ENCODE measurements around the gene GPR32.
"Not testable (repeated sequence)": the region's sequence is repeated elsewhere in the genome, so short reads cannot be mapped to it uniquely, and the experiment has no call there.

GPR32 gene

DNA sequence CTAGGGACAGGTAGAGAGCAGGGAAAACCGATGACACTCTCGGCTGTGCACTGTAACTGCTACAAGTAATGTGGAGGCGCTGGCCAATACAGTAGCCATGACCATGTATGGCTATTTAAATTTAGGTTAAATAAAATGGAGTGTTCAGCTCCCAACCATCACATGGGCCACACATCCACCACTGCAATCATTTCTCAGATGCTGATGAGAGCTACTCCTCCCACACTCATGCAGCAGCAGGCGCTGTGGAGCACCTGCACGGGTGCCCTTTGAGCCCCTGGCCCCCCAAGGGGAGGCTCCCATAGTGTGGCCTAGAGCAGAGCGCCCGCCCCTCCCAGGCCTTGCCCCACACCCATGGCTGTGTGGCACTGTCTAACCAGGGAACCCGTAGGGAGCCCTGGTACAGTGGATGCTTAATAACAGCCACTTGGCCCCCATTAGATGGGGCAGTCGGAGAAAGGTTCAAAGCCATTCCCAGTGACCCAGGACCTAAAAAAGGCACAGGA lies 25.9 kb downstream of the GPR32 start:
- in situ Hi-C loops (cut with HindIII; ENCODE audit: low pct_ligation_motif_present, low pct_unique_long_range_greater_than_20kb, low sequenced_read_pairs) = no loop called here
- no peak for DNase-seq

- no peak for DNase-seq
- in situ Hi-C loops (cut with HindIII; ENCODE audit: low pct_ligation_motif_present, low pct_unique_long_range_greater_than_20kb, low sequenced_read_pairs) = no loop called here
These were observed 26.6 kb downstream of the GPR32 start for GRCh38 chr19:50796634-50797428.

DNA sequence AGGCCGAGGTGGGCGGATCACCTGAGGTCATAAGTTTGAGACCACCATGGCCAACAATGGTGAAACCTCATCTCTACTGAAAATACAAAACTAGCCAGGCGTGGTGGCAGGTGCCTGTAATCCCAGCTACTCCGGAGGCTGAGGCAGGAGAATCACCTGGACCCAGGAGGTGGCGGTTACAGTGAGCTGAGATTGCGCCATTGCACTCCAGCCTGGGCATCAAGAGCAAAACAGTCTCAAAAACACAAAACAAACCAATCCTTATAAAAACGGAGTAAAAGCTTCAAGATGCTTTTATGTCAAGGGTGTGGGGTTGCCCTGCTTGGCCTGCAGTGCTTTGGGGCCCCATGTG lies 27.1 kb downstream of the GPR32 start:
- in situ Hi-C loops (cut with HindIII; ENCODE audit: low pct_ligation_motif_present, low pct_unique_long_range_greater_than_20kb, low sequenced_read_pairs) = no loop called here
- DNase-seq = no peak

DNA sequence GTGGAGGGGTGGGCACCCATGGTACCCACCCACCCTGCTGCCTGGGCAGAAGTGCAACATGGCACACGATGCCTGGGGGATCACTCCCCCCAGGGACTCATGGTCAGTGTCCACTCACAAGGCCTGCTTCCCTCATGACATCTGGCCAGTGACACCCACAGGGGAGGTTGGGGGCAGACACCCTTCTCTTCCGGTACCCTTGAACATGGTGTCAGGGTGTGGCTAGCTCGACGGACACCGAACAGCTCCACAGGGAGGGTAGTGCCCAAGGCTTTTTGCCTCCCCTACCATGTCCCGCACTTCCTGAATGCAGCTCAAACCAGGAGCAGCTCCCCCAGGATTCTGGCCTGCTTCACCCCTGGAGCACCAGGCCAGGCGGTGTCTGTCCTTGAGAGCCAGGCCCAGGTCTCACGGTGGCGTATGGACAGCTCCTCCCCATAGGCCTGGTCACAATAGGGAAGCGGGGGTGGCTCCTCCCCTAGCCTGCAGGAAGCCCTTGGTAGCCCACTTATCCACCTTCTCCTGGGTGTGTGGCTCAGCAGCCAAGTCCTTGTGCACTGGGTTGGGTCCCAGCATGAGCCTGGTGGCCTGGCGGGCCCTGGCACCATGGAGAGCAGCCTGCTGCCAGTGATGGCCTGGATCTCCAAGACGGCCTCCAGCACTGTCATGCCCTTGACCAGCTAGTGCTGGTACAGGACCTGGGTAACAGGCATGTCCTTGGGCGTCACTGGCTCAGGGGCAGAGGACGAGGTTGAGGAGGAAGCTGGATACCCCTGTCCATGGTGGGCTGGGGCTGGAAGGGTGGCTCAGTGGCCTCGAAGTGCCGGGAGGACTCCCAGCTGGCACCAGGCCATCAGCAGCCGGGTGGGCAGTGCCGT lies 27.8 kb downstream of the GPR32 start:
- DNase-seq = no peak
- in situ Hi-C loops (cut with HindIII; ENCODE audit: low pct_ligation_motif_present, low pct_unique_long_range_greater_than_20kb, low sequenced_read_pairs) = no loop called here

GRCh38 chr19:50798659-50799546 lies 28.6 kb downstream of the GPR32 start:
- no peak for DNase-seq
- in situ Hi-C loops (cut with HindIII; ENCODE audit: low pct_ligation_motif_present, low pct_unique_long_range_greater_than_20kb, low sequenced_read_pairs) = no loop called here

GRCh38 chr19:50799547-50799851 lies 29.2 kb downstream of the GPR32 start:
- DNase-seq = no peak
- in situ Hi-C loops (cut with HindIII; ENCODE audit: low pct_ligation_motif_present, low pct_unique_long_range_greater_than_20kb, low sequenced_read_pairs) = no loop called here

DNA sequence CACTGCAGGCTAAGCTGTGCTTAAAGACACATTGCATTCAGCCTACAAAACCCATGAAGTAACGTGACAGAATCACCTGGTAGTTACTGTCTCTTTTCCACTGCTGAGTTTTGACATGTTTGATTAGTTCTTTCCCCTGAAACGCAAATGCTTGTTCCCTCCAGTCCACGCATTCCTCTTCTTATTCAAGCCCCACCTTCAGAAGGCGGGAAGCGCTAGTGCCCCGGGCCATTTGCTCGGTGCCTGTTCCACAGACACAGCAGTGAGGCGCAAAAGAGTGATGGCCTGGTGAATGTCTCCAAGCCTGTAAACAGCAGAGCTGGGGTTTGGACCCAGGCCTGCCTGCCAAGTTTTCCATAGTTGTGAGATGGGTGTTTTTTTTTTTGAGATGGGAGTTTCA lies 30.8 kb downstream of the GPR32 start:
- in situ Hi-C loops (cut with HindIII; ENCODE audit: low pct_ligation_motif_present, low pct_unique_long_range_greater_than_20kb, low sequenced_read_pairs) = no loop called here
- no peak for DNase-seq

DNA sequence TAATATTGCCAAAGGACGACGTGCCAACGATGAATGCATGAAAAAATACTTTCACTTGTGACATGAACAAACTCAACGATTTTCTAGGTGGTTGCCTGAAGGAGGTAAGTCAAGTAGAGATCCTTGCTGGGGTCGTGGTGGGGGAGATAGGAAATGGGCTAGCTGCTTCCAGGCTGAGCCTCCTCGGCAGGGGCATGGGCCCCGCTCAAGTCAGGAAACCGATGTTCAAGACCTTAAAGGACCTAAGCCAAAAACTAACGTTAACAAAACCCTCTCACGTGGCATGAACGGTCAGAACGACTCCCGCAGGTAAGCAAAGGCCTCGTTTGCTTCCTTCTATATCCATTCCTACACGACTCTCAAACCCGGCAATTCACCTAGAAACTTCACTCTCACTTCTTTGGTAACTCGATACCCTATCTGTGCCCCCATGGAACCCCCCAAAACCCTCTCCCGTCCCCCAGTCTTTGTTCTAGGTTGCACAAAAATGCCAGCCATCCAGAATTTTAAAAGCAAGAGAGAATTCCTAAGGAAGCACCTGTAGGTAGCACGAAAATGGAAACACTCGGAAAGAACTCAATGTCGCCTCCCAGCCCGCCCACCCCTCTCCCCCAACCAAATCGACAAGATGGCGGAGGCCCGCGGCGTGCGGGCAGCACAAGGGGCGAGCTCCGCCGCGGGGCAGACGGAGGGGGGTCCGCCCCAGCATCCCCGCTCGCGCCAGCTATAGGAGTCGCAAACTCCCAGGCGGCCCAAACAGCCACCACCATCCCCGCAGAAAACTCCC lies 33.6 kb downstream of the GPR32 start:
- in situ Hi-C loops (cut with HindIII; ENCODE audit: low pct_ligation_motif_present, low pct_unique_long_range_greater_than_20kb, low sequenced_read_pairs) = no loop called here
- no peak for DNase-seq

DNA sequence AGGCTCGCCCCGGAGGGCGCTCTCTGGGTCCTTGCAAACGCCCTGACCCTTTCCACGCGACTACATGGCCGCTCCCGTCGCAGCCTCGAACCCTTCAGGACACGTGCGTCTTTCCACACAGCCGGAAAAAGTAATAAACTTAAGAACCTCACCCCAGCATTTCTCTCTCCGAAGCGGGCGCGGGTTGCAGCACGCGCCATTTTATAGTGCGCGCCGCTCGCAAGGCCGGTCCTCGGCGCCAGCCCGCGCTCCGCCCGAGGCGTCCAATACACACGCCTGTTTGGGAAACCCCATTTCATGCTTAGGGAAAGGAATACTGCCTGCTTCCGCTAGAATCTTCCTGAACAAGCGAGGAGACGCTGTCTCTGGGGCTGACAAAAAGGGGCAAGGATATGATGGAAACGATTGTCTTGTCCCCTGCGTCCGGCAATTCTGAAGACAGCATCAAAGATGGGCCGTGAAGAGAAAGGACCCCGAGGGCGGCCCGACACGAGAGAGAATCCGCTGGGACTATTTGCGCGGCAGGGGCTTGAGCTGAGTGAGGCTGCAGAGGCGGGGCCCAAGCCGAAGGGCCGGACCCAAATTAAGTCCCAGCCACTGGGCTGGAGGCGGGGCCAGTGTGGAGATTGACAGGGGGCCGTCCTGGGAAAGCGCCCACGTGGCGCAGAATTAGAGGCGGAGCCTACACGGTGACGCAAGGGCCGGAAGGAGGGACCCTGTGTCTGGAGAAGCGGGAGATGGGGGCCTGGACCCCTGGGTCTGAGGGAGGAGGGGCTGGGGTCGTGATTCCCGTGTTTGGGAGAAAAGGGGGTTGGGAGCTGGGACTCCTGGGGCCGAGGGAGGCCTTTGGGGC lies 34.4 kb downstream of the GPR32 start:
- DNase-seq = peak; percentile 98
- in situ Hi-C loops (cut with HindIII; ENCODE audit: low pct_ligation_motif_present, low pct_unique_long_range_greater_than_20kb, low sequenced_read_pairs) = no loop called here

DNA sequence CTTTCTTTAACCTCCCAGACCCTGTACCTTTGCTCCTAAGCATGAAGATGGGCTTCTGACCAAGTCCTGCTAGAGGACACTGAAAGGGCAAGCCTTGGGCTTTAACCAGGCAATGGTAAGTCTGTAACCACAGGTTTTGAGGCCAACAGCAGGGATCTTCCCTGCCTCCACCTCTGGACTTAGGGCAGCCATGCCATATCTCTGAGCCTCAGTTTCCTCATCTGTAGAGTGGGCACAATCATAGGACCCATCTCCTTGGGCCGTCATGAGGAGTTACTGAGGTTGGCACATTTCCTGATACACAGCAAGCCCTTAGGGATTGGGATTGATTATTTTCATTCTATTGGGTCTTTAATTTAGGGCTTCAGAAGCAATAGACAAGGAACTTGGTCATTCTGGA lies 38.6 kb downstream of the GPR32 start:
- in situ Hi-C loops (cut with HindIII; ENCODE audit: low pct_ligation_motif_present, low pct_unique_long_range_greater_than_20kb, low sequenced_read_pairs) = no loop called here
- DNase-seq = no peak

- in situ Hi-C loops (cut with HindIII; ENCODE audit: low pct_ligation_motif_present, low pct_unique_long_range_greater_than_20kb, low sequenced_read_pairs); DNase-seq: not testable (repeated sequence)
These were observed 41.5 kb downstream of the GPR32 start for GRCh38 chr19:50811622-50812238.

DNA sequence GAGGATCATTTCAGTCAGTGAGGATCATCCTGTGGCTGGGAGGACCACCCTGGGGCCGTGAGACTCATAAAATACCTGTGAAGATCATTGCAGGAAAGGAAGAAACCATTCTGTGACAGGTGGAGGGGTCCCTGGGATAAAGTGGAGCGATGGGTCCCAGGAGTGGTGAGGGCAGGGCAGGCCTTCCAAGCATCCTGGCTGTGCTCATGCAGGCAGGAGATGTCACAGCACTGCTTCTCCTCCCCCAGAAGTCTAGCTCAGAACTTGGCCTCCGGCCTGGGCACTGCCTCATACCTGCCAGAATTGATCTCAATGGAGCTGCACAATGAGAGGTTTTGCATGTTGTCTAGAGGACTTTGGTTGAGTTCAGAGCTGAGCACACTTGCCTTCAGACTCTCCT lies 42.2 kb downstream of the GPR32 start:
- in situ Hi-C loops (cut with HindIII; ENCODE audit: low pct_ligation_motif_present, low pct_unique_long_range_greater_than_20kb, low sequenced_read_pairs) = no loop called here
- DNase-seq = no peak

DNA sequence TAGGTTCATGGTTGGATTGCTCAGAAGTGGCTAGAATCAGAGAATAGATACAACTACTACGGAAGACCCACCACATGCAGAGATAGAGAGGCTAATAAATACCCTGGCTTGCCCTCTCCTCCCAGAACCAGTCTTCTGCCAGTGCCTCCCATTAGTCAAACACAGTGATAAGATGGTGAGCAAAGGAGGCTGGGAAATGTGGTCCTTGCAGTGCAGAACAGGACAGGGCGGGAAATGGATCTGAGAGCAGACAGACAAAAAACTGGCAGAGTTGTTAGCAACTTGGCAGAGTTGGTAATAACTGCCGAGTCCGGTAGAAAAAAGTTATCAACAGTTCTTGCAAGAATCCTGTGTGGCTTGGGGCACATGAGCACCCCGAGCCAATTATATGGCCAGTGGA lies 44.6 kb downstream of the GPR32 start:
- no peak for DNase-seq
- in situ Hi-C loops (cut with HindIII; ENCODE audit: low pct_ligation_motif_present, low pct_unique_long_range_greater_than_20kb, low sequenced_read_pairs) = no loop called here

DNA sequence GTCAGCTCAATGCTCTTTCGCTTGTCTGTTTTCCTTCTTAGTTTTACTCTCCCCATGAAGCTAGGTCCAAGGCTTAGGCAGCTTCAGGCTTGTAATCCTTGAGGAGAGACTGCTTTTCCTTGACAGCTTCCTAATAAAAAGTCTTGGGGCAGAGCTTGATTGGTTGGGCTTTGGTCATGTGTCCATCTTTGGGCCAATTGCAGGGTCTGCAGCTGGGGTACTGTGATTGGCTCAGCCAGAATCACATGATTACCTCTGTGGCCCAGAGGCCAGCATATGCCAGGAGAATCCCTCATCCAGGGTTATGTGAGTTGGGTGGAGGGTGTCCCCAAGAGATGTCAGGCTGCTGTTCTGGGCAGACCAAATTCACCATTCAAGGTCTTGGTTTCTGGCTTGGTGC lies 45.2 kb downstream of the GPR32 start:
- DNase-seq = no peak
- in situ Hi-C loops (cut with HindIII; ENCODE audit: low pct_ligation_motif_present, low pct_unique_long_range_greater_than_20kb, low sequenced_read_pairs) = no loop called here

- peak; percentile 58 for DNase-seq
- in situ Hi-C loops (cut with HindIII; ENCODE audit: low pct_ligation_motif_present, low pct_unique_long_range_greater_than_20kb, low sequenced_read_pairs) = no loop called here
These were observed 47.9 kb downstream of the GPR32 start for GRCh38 chr19:50817941-50818858.

- DNase-seq = no peak
- in situ Hi-C loops (cut with HindIII; ENCODE audit: low pct_ligation_motif_present, low pct_unique_long_range_greater_than_20kb, low sequenced_read_pairs) = no loop called here
These were observed 48.7 kb downstream of the GPR32 start for GRCh38 chr19:50818859-50819472.

Measured in ACHN (cell line).